ENCODE measurements around the gene BGN.

The BGN gene

DNA sequence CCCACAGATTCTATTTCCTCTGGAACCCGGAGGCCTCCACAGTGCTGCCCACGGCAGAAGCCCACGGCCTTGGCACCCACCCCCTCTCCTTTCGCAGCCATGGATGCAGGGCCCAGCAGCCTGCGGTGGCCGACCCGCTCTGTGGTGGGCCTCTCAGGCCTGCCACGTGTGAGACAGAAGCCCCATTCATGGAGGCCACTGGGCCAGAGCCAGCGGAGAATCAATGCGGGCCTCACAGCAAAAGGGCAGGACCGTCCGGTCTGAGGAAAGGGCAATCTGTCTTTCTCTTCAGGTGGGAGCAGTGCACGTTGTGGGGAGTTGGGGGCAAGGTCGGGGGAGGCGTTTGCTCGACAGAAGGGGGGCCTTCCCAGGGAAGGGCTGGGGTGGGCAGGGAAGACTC is 16.0 kb upstream of the BGN start:
- TF ChIP-seq, protein P1, sequence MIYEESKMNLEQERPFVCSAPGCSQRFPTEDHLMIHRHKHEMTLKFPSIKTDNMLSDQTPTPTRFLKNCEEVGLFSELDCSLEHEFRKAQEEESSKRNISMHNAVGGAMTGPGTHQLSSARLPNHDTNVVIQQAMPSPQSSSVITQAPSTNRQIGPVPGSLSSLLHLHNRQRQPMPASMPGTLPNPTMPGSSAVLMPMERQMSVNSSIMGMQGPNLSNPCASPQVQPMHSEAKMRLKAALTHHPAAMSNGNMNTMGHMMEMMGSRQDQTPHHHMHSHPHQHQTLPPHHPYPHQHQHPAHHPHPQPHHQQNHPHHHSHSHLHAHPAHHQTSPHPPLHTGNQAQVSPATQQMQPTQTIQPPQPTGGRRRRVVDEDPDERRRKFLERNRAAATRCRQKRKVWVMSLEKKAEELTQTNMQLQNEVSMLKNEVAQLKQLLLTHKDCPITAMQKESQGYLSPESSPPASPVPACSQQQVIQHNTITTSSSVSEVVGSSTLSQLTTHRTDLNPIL (CRISPR knock-in tag; IDR thresholded peaks at IDR 0.05; ENCODE audit: low read depth) = no peak
- TF ChIP-seq CSDC2 (CRISPR knock-in tag; IDR thresholded peaks at IDR 0.05) (no peak), PPARA (CRISPR knock-in tag; IDR thresholded peaks at IDR 0.05; ENCODE audit: borderline replicate concordance) (no peak), TOX (CRISPR knock-in tag; IDR thresholded peaks at IDR 0.05; ENCODE audit: borderline replicate concordance) (no peak), ZNF70 (CRISPR knock-in tag; IDR thresholded peaks at IDR 0.05) (no peak), CSRNP3 (CRISPR knock-in tag; IDR thresholded peaks at IDR 0.05) (no peak), BACH2 (CRISPR knock-in tag; IDR thresholded peaks at IDR 0.05; ENCODE audit: borderline replicate concordance) (no peak), PATZ1 (CRISPR knock-in tag; IDR thresholded peaks at IDR 0.05; ENCODE audit: borderline replicate concordance) (no peak), RARB (CRISPR knock-in tag; IDR thresholded peaks at IDR 0.05) (no peak), ARNTL (CRISPR knock-in tag; IDR thresholded peaks at IDR 0.05; ENCODE audit: borderline replicate concordance, low read depth) (no peak), ZC3H10 (CRISPR knock-in tag; IDR thresholded peaks at IDR 0.05) (no peak), OSR1 (CRISPR knock-in tag; IDR thresholded peaks at IDR 0.05) (no peak), ZFP3 (CRISPR knock-in tag; IDR thresholded peaks at IDR 0.05) (no peak), ESRRG (CRISPR knock-in tag; IDR thresholded peaks at IDR 0.05) (no peak), ZFP30 (CRISPR knock-in tag; IDR thresholded peaks at IDR 0.05) (no peak), ZNF8 (CRISPR knock-in tag; IDR thresholded peaks at IDR 0.05) (no peak), SNAI2 (CRISPR knock-in tag; IDR thresholded peaks at IDR 0.05) (no peak)
- TF ChIP-seq, protein P2, sequence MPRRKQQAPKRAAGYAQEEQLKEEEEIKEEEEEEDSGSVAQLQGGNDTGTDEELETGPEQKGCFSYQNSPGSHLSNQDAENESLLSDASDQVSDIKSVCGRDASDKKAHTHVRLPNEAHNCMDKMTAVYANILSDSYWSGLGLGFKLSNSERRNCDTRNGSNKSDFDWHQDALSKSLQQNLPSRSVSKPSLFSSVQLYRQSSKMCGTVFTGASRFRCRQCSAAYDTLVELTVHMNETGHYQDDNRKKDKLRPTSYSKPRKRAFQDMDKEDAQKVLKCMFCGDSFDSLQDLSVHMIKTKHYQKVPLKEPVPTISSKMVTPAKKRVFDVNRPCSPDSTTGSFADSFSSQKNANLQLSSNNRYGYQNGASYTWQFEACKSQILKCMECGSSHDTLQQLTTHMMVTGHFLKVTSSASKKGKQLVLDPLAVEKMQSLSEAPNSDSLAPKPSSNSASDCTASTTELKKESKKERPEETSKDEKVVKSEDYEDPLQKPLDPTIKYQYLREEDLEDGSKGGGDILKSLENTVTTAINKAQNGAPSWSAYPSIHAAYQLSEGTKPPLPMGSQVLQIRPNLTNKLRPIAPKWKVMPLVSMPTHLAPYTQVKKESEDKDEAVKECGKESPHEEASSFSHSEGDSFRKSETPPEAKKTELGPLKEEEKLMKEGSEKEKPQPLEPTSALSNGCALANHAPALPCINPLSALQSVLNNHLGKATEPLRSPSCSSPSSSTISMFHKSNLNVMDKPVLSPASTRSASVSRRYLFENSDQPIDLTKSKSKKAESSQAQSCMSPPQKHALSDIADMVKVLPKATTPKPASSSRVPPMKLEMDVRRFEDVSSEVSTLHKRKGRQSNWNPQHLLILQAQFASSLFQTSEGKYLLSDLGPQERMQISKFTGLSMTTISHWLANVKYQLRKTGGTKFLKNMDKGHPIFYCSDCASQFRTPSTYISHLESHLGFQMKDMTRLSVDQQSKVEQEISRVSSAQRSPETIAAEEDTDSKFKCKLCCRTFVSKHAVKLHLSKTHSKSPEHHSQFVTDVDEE (CRISPR knock-in tag; IDR thresholded peaks at IDR 0.05) = no peak
- no peak for ATAC-seq

- no peak for ATAC-seq
- no peak for TF ChIP-seq ZNF70 (CRISPR knock-in tag; IDR thresholded peaks at IDR 0.05)
- TF ChIP-seq GLIS3 (CRISPR knock-in tag; IDR thresholded peaks at IDR 0.05) = no peak
- TF ChIP-seq CSDC2 (CRISPR knock-in tag; IDR thresholded peaks at IDR 0.05) = no peak
- TF ChIP-seq, protein P3, sequence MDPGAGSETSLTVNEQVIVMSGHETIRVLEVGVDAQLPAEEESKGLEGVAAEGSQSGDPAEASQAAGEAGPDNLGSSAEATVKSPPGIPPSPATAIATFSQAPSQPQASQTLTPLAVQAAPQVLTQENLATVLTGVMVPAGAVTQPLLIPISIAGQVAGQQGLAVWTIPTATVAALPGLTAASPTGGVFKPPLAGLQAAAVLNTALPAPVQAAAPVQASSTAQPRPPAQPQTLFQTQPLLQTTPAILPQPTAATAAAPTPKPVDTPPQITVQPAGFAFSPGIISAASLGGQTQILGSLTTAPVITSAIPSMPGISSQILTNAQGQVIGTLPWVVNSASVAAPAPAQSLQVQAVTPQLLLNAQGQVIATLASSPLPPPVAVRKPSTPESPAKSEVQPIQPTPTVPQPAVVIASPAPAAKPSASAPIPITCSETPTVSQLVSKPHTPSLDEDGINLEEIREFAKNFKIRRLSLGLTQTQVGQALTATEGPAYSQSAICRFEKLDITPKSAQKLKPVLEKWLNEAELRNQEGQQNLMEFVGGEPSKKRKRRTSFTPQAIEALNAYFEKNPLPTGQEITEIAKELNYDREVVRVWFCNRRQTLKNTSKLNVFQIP (CRISPR knock-in tag; IDR thresholded peaks at IDR 0.05; ENCODE audit: borderline replicate concordance, low read depth) = no peak
- TF ChIP-seq ZC3H10 (CRISPR knock-in tag; IDR thresholded peaks at IDR 0.05) = no peak
- no peak for TF ChIP-seq PPARA (CRISPR knock-in tag; IDR thresholded peaks at IDR 0.05; ENCODE audit: borderline replicate concordance)
- no peak for TF ChIP-seq RARB (CRISPR knock-in tag; IDR thresholded peaks at IDR 0.05)
- no peak for TF ChIP-seq OSR1 (CRISPR knock-in tag; IDR thresholded peaks at IDR 0.05)
- no peak for TF ChIP-seq TCF4 (CRISPR knock-in tag; IDR thresholded peaks at IDR 0.05; ENCODE audit: borderline replicate concordance)
- no peak for TF ChIP-seq PATZ1 (CRISPR knock-in tag; IDR thresholded peaks at IDR 0.05; ENCODE audit: borderline replicate concordance)
- TF ChIP-seq, protein P1 (CRISPR knock-in tag; IDR thresholded peaks at IDR 0.05; ENCODE audit: low read depth) = no peak
Measured at GRCh38 chrX:153481043-153481442, 13.7 kb upstream of the BGN start.

All from SK-N-SH treated with all-trans-retinoic acid at 6 μM for 48 hours (cell line).